ENCODE results near the gene ZNF268.

- no peak for TF ChIP-seq USF2 (IDR thresholded peaks at IDR 0.05; ENCODE audit: borderline replicate concordance, low read depth, low read length)
- no peak for TF ChIP-seq FOXK2 (IDR thresholded peaks at IDR 0.05)
- TF ChIP-seq HDAC2 (IDR thresholded peaks at IDR 0.05): no peak
- no peak for TF ChIP-seq ZZZ3 (IDR thresholded peaks at IDR 0.05; ENCODE audit: control insufficient read depth, insufficient read length, low read depth)
- no peak for TF ChIP-seq POLR2A (IDR thresholded peaks at IDR 0.05; ENCODE audit: low read depth, low read length)
Observed at GRCh38 chr12:133264173-133264572, 82.9 kb downstream of the ZNF268 start.

All from GM12878 (cell line).